Chondrocyte (in vitro differentiated cells): ENCODE measurements around the gene CBX4. TPM values are rescaled to one million over a fixed set of nuclear protein-coding genes. Genes with fewer than 3 reads are reported as not detected.

ENCODE experiments used
- DNase-seq: peaks from one replicate; pipeline ENCODE4 v3.0.0; 2021; ENCODE audit warnings: mixed read lengths, low spot score
- H3K27ac Mint-ChIP-seq: one replicate; pipeline ENCODE4 v1.8.0; 2021; ENCODE audit warnings: mild to moderate bottlenecking, moderate library complexity, mixed read lengths; ENCODE audit not compliant: unreplicated experiment
- H3K27me3 Mint-ChIP-seq: 2 replicates; pipeline ENCODE4 v1.8.0; 2021; ENCODE audit warnings: low read depth, mixed read lengths
- H3K36me3 Mint-ChIP-seq: 2 replicates; pipeline ENCODE4 v1.8.0; 2021; ENCODE audit warnings: low read depth, mixed read lengths
- H3K4me1 Mint-ChIP-seq: 2 replicates; pipeline ENCODE4 v1.8.0; 2021; ENCODE audit warnings: low read depth, mild to moderate bottlenecking, mixed read lengths
- H3K4me3 Mint-ChIP-seq: one replicate; pipeline ENCODE4 v1.8.0; 2021; ENCODE audit warnings: mild to moderate bottlenecking, moderate library complexity, mixed read lengths; ENCODE audit not compliant: unreplicated experiment
- H3K9me3 Mint-ChIP-seq: 2 replicates; pipeline ENCODE4 v1.8.0; 2021; ENCODE audit warnings: low read depth, mixed read lengths
- CTCF ChIP-seq: fragments of 200-600 bp; sonication (generic); IDR thresholded peaks from 2 replicates; pipeline ENCODE4 v1.5.0; 2021; ENCODE audit warnings: antibody characterized with exemption, mild to moderate bottlenecking, moderate library complexity
- total RNA-seq: library from RNA; stranded (reverse); gene quantifications from 3 replicates; pipeline ENCODE4 v1.2.1, GENCODE V29; 2021

The CBX4 gene
- total RNA-seq, 1 donor from 2014 or later = 26.8 TPM

GRCh38 chr17:79800325-79801155, 38.7 kb downstream of the CBX4 start:
- peaks cover 34% of the 10 kb centered on the region for H3K4me1 Mint-ChIP-seq
- no peaks in the 10 kb centered on the region for H3K9me3 Mint-ChIP-seq
- H3K4me3 Mint-ChIP-seq = no peak overlapping the region
- H3K36me3 Mint-ChIP-seq = peaks cover 1% of the 10 kb centered on the region
- DNase-seq = no peak
- H3K27ac Mint-ChIP-seq = no peak overlapping the region
- TF ChIP-seq CTCF = no peak
- peaks cover 47% of the 10 kb centered on the region for H3K27me3 Mint-ChIP-seq

- Mint-ChIP-seq H3K4me3 (no peak overlapping the region), H3K4me1 (peaks cover 34% of the 10 kb centered on the region), H3K27ac (no peak overlapping the region), H3K36me3 (peaks cover 1% of the 10 kb centered on the region), H3K27me3 (peaks cover 39% of the 10 kb centered on the region), H3K9me3 (no peaks in the 10 kb centered on the region)
- no peak for DNase-seq
- no peak for TF ChIP-seq CTCF
These were observed 39.5 kb downstream of the CBX4 start for GRCh38 chr17:79799538-79800324.

GRCh38 chr17:79799174-79799537, 40.1 kb downstream of the CBX4 start:
- Mint-ChIP-seq H3K4me3 (no peak overlapping the region), H3K36me3 (peaks cover 1% of the 10 kb centered on the region), H3K27ac (no peak overlapping the region), H3K27me3 (peaks cover 33% of the 10 kb centered on the region), H3K9me3 (no peaks in the 10 kb centered on the region), H3K4me1 (peaks cover 31% of the 10 kb centered on the region)
- no peak for DNase-seq
- TF ChIP-seq CTCF = no peak

- Mint-ChIP-seq H3K4me3 (peak overlapping the region; percentile 49), H3K27ac (peak overlapping the region; percentile 11), H3K4me1 (peaks cover 37% of the 10 kb centered on the region), H3K36me3 (peaks cover 1% of the 10 kb centered on the region), H3K9me3 (no peaks in the 10 kb centered on the region), H3K27me3 (peaks cover 31% of the 10 kb centered on the region)
- DNase-seq = no peak
- no peak for TF ChIP-seq CTCF
These were observed 40.7 kb downstream of the CBX4 start for GRCh38 chr17:79798299-79799173.
